Gastroesophageal sphincter (tissue), 4 donors: ENCODE results near the gene VAMP4. TPM values are rescaled to one million over a fixed set of nuclear protein-coding genes. Genes with fewer than 3 reads are reported as not detected.

ENCODE experiments used
- ATAC-seq: fragments of 150-250 bp; one replicate; pipeline ENCODE4 v1.9.1; 2016; ENCODE audit warnings: mild to moderate bottlenecking, moderate library complexity
- H3K27ac ChIP-seq, 4 donors: fragments of 200-600 bp; sonication (generic) in 3 of 4; 1 replicate in 3 of 4; 2 replicates in 1 of 4; pipeline ENCODE4 v1.5.1; 2016 to 2019
- H3K27me3 ChIP-seq: fragments of 200-600 bp; sonication (generic); one replicate; pipeline ENCODE4 v1.5.1; 2019
- H3K36me3 ChIP-seq, 2 donors: fragments of 200-600 bp; sonication (generic); one replicate each; pipeline ENCODE4 v1.5.1; 2019; ENCODE audit warnings: control low read depth in 1 of 2
- H3K4me1 ChIP-seq, 3 donors: fragments of 200-600 bp; sonication (generic); 1 replicate in 2 of 3; 2 replicates in 1 of 3; pipeline ENCODE4 v1.5.1; 2016 to 2019; ENCODE audit warnings: control low read depth in 2 of 3
- H3K4me3 ChIP-seq, 2 donors: fragments of 200-600 bp; sonication (generic); one replicate each; pipeline ENCODE4 v1.5.1; 2019; ENCODE audit warnings: mild to moderate bottlenecking in 1 of 2, moderate library complexity in 1 of 2
- H3K9me3 ChIP-seq, 3 donors: fragments of 200-600 bp; sonication (generic); one replicate each; pipeline ENCODE4 v1.5.1; 2017 to 2019; ENCODE audit warnings: control low read depth in 2 of 3
- CTCF ChIP-seq, 4 experiments: fragments of 200-600 bp in 2 of 4; fragments of 450-650 bp in 2 of 4; sonication (generic) in 1 of 4; IDR thresholded peaks; one replicate each; pipeline ENCODE4 v1.5.1; 2017 to 2019; ENCODE audit warnings: antibody characterized with exemption in 4 of 4, mild to moderate bottlenecking in 2 of 4, moderate library complexity in 2 of 4
- EP300 ChIP-seq: sonication (generic); formaldehyde crosslinking; IDR thresholded peaks from one replicate; pipeline ENCODE4 v1.6.1; 2017; ENCODE audit warnings: antibody characterized with exemption, mild to moderate bottlenecking
- POLR2A ChIP-seq, 2 donors: fragments of 450-650 bp; IDR thresholded peaks; one replicate each; pipeline ENCODE4 v1.6.1; 2017; ENCODE audit warnings: antibody characterized with exemption in 2 of 2, mild to moderate bottlenecking in 2 of 2, moderate library complexity in 1 of 2
- POLR2AphosphoS5 ChIP-seq: sonication (generic); formaldehyde crosslinking; IDR thresholded peaks from one replicate; pipeline ENCODE4 v1.6.1; 2017; ENCODE audit warnings: antibody characterized with exemption
- WGBS, 2 donors: methylation state at CpG; one replicate each; pipeline ENCODE4 v1.1.5; 2018; ENCODE audit warnings: low coverage in 1 of 2; 5-methylcytosine and 5-hydroxymethylcytosine counted together
- small RNA-seq, 4 donors: library from RNA; depleted of rRNA; stranded (forward); fragments of <200 nt; gene quantifications; one replicate each; pipeline ENCODE3, GENCODE V24; 2016
- total RNA-seq, 4 donors: library from RNA; depleted of rRNA; stranded (reverse); fragments of >200 nt; gene quantifications; one replicate each; pipeline ENCODE4 v1.1.0, GENCODE V29; 2016

VAMP4 gene
- total RNA-seq, 4 donors from 2014 or later: 16.3 to 37.5 (median 20.0) TPM

GRCh38 chr1:171654201-171654941 is 87.5 kb downstream of the VAMP4 start:
- TF ChIP-seq POLR2AphosphoS5: peak; percentile 49
- no peak for TF ChIP-seq CTCF (IDR thresholded peaks at IDR 0.05)
- peak; percentile 70 for ATAC-seq
- WGBS, 2 donors: 2 to 17% methylated on average over 5 to 6 of the region's 8 CpGs
- H3K36me3 ChIP-seq: no peaks in the 10 kb centered on the region
- H3K27me3 ChIP-seq: no peaks in the 10 kb centered on the region
- H3K4me1 ChIP-seq: peaks cover 16 to 84% (median 38%) of the 10 kb centered on the region in 3 donors
- H3K4me3 ChIP-seq: peak overlapping the region in 1 of 2 donors; percentile 25
- peak overlapping the region; percentile 78 to 96 (median 86) for H3K27ac ChIP-seq
- H3K9me3 ChIP-seq: no peaks in the 10 kb centered on the region

- Histone ChIP-seq H3K4me1 (peaks cover 16 to 86% (median 38%) of the 10 kb centered on the region in 3 donors), H3K9me3 (no peaks in the 10 kb centered on the region), H3K4me3 (no peak overlapping the region), H3K27ac (peak overlapping the region; percentile 78 to 96 (median 86)), H3K36me3 (no peaks in the 10 kb centered on the region), H3K27me3 (no peaks in the 10 kb centered on the region)
- TF ChIP-seq CTCF (IDR thresholded peaks at IDR 0.05) (no peak), EP300 (no peak), POLR2A (IDR thresholded peaks at IDR 0.05) (no peak), POLR2AphosphoS5 (no peak)
- ATAC-seq: no peak
- WGBS, 2 donors: 30 to 38% methylated on average over 1 of the region's 1 CpG
Observed at GRCh38 chr1:171653796-171654195, 88.1 kb downstream of the VAMP4 start.

- H3K36me3 ChIP-seq: no peaks in the 10 kb centered on the region
- H3K4me1 ChIP-seq: peaks cover 16 to 85% (median 38%) of the 10 kb centered on the region in 3 donors
- H3K4me3 ChIP-seq: peak within 1 kb of the TSS; percentile 45 to 61
- H3K27ac ChIP-seq: peak within 1 kb of the TSS; percentile 78 to 96 (median 86)
- no peaks in the 10 kb centered on the region for H3K9me3 ChIP-seq
- WGBS, 2 donors: 0% methylated on average over 1 of the region's 8 CpGs
- H3K27me3 ChIP-seq: no peaks in the 10 kb centered on the region
- ATAC-seq: no peak
- TF ChIP-seq POLR2AphosphoS5 (no peak), CTCF (IDR thresholded peaks at IDR 0.05) (no peak), POLR2A (IDR thresholded peaks at IDR 0.05) (no peak), EP300 (no peak)
Observed at GRCh38 chr1:171652234-171652822, 89.5 kb downstream of the VAMP4 start, which contains the start of gene MYOC. Gene MYOC (minus strand): TSS chr1:171652688. CDS start chr1:171652611, 77 bp downstream.

Small RNAs within 50 kb of the gene (small RNA-seq; reads per million reads assigned to genes)
- 0 reads per million in 4 donors for gene RF00601

Other genes with a start within 250 kb of the VAMP4 start
- gene MYOCOS, start 119.8 kb downstream of the VAMP4 start, total RNA-seq: not detected
- 1,000 to 10,000 TPM in 1 of 4 donors, 100 to 1,000 TPM in 2, 10 to 100 TPM in 1; 88.5 to 1,432 (median 227) TPM for gene MYOC, start 89.4 kb downstream of the VAMP4 start, total RNA-seq
- gene METTL13, start 39.6 kb upstream of the VAMP4 start, total RNA-seq: 10 to 100 TPM; 14.1 to 30.4 (median 15.7) TPM
- 1 to 10 TPM; 1.9 to 5.0 (median 3.9) TPM for gene DNM3, start 99.4 kb upstream of the VAMP4 start, total RNA-seq